Uterus (tissue), 4 donors: ENCODE measurements around the gene RAP1GDS1. TPM values are rescaled to one million over a fixed set of nuclear protein-coding genes. Genes with fewer than 3 reads are reported as not detected.

Source experiments
- DNase-seq, 2 donors: peaks; one replicate each; pipeline ENCODE4 v3.0.0-alpha.2; 2019 to 2020
- H3K27ac ChIP-seq, 2 donors: fragments of 200-600 bp; sonication (generic); 1 replicate in 1 of 2; 2 replicates in 1 of 2; pipeline ENCODE4 v1.5.1; 2016 to 2018
- H3K27me3 ChIP-seq, 2 donors: fragments of 200-600 bp; sonication (generic); one replicate each; pipeline ENCODE4 v1.5.1; 2018 to 2019; ENCODE audit warnings: control low read depth in 1 of 2
- H3K36me3 ChIP-seq, 2 donors: fragments of 200-600 bp; sonication (generic); one replicate each; pipeline ENCODE4 v1.5.1; 2019; ENCODE audit warnings: control low read depth in 1 of 2
- H3K4me1 ChIP-seq, 2 donors: fragments of 200-600 bp; sonication (generic); one replicate each; pipeline ENCODE4 v1.5.1; 2018 to 2019; ENCODE audit warnings: control low read depth in 1 of 2
- H3K4me3 ChIP-seq, 2 donors: fragments of 200-600 bp; sonication (generic); 1 replicate in 1 of 2; 2 replicates in 1 of 2; pipeline ENCODE4 v1.5.1; 2018 to 2019; ENCODE audit warnings: mild to moderate bottlenecking in 1 of 2
- H3K9me3 ChIP-seq, 2 donors: fragments of 200-600 bp; sonication (generic); one replicate each; pipeline ENCODE4 v1.5.1; 2019; ENCODE audit warnings: control low read depth in 1 of 2
- CTCF ChIP-seq, 4 experiments: fragments of 200-600 bp in 2 of 4; fragments of 450-650 bp in 2 of 4; sonication (generic) in 2 of 4; IDR thresholded peaks; one replicate each; pipeline ENCODE4 v1.5.1; 2016 to 2019; ENCODE audit warnings: antibody characterized with exemption in 4 of 4, mild to moderate bottlenecking in 2 of 4, moderate library complexity in 1 of 4
- POLR2A ChIP-seq, 2 donors: fragments of 450-650 bp; IDR thresholded peaks; one replicate each; pipeline ENCODE4 v1.6.1; 2016; ENCODE audit warnings: antibody characterized with exemption in 2 of 2, mild to moderate bottlenecking in 1 of 2, moderate library complexity in 1 of 2
- intact Hi-C: fragments of 100-400 bp; cut with DNase I; formaldehyde crosslinking; loops from one replicate; pipeline ENCODE4 v1.15.1; 2023; ENCODE audit warnings: low total_unique reads
- total RNA-seq, 4 donors: library from RNA; depleted of rRNA in 3 of 4; stranded (reverse); fragments of >200 nt in 3 of 4; gene quantifications; one replicate each; pipeline versions ENCODE4 v1.1.0 to v1.2.4, GENCODE V29; 2014 to 2023
- donor health status: DM: yes; HTN: yes; CAD: no.

RAP1GDS1 gene
- total RNA-seq, 4 donors from 2014 or later = 13.5 to 53.5 (median 42.0) TPM

GRCh38 chr4:98311656-98312055, 50.5 kb downstream of the RAP1GDS1 start:
- Histone ChIP-seq H3K4me3 (no peak overlapping the region), H3K27me3 (no peaks in the 10 kb centered on the region), H3K4me1 (no peaks in the 10 kb centered on the region), H3K36me3 (no peaks in the 10 kb centered on the region), H3K27ac (no peak overlapping the region), H3K9me3 (no peaks in the 10 kb centered on the region)
- intact Hi-C loops = no loop called here
- no peak for TF ChIP-seq POLR2A (IDR thresholded peaks at IDR 0.05)
- TF ChIP-seq CTCF (IDR thresholded peaks at IDR 0.05) = no peak
- no peak for DNase-seq

GRCh38 chr4:98314791-98315565, 53.8 kb downstream of the RAP1GDS1 start:
- intact Hi-C loops = no loop called here

GRCh38 chr4:98318521-98318920, 57.3 kb downstream of the RAP1GDS1 start:
- Histone ChIP-seq H3K9me3 (no peaks in the 10 kb centered on the region), H3K36me3 (no peaks in the 10 kb centered on the region), H3K27ac (no peak overlapping the region), H3K4me3 (no peak overlapping the region), H3K27me3 (no peaks in the 10 kb centered on the region), H3K4me1 (no peaks in the 10 kb centered on the region)
- DNase-seq = no peak
- intact Hi-C loops = no loop called here
- TF ChIP-seq CTCF (IDR thresholded peaks at IDR 0.05) (no peak), POLR2A (IDR thresholded peaks at IDR 0.05) (no peak)

More at GRCh38 chr4:98314791-98315565, 53.8 kb downstream of the RAP1GDS1 start:
- DNase-seq = no peak
- Histone ChIP-seq H3K4me1 (no peaks in the 10 kb centered on the region), H3K4me3 (no peak overlapping the region), H3K27me3 (no peaks in the 10 kb centered on the region), H3K9me3 (no peaks in the 10 kb centered on the region), H3K36me3 (no peaks in the 10 kb centered on the region), H3K27ac (no peak overlapping the region)
- TF ChIP-seq POLR2A (IDR thresholded peaks at IDR 0.05) (no peak), CTCF (IDR thresholded peaks at IDR 0.05) (no peak)

GRCh38 chr4:98319021-98319420, 57.8 kb downstream of the RAP1GDS1 start:
- TF ChIP-seq CTCF (IDR thresholded peaks at IDR 0.05) (no peak), POLR2A (IDR thresholded peaks at IDR 0.05) (no peak)
- H3K27ac ChIP-seq = no peak overlapping the region
- H3K4me1 ChIP-seq = no peaks in the 10 kb centered on the region
- H3K9me3 ChIP-seq = no peaks in the 10 kb centered on the region
- no peak for DNase-seq
- no peak overlapping the region for H3K4me3 ChIP-seq
- intact Hi-C loops = no loop called here
- no peaks in the 10 kb centered on the region for H3K27me3 ChIP-seq
- H3K36me3 ChIP-seq = no peaks in the 10 kb centered on the region

GRCh38 chr4:98326168-98326567, 65.0 kb downstream of the RAP1GDS1 start:
- no peak overlapping the region for H3K4me3 ChIP-seq
- intact Hi-C loops = no loop called here
- no peak for DNase-seq
- H3K27ac ChIP-seq = no peak overlapping the region
- H3K4me1 ChIP-seq = no peaks in the 10 kb centered on the region
- no peaks in the 10 kb centered on the region for H3K9me3 ChIP-seq
- TF ChIP-seq CTCF (IDR thresholded peaks at IDR 0.05) (no peak), POLR2A (IDR thresholded peaks at IDR 0.05) (no peak)
- H3K36me3 ChIP-seq = no peaks in the 10 kb centered on the region
- no peaks in the 10 kb centered on the region for H3K27me3 ChIP-seq
